DOHH2 (cell line): Measurements from ENCODE around the gene C1orf216.

Source experiments
- H3F3A ChIP-seq: fragments of 200-600 bp; sonication (generic), shearing (Covaris generic); 2 replicates; pipeline ENCODE4 v1.6.0; 2016; ENCODE audit warnings: antibody characterized with exemption, mild to moderate bottlenecking; ENCODE audit not compliant: control insufficient read depth, insufficient read depth
- H3K27ac ChIP-seq: fragments of 200-600 bp; sonication (generic); 2 replicates; pipeline ENCODE4 v1.5.1; 2014; ENCODE audit warnings: low read depth, mild to moderate bottlenecking, low read length, moderate library complexity
- H3K27me3 ChIP-seq: fragments of 200-600 bp; sonication (generic); 2 replicates; pipeline ENCODE4 v1.6.1; 2014; ENCODE audit warnings: mild to moderate bottlenecking, low read length, mixed read lengths; ENCODE audit not compliant: control insufficient read depth
- H3K36me3 ChIP-seq: fragments of 200-600 bp; sonication (generic); 2 replicates; pipeline ENCODE4 v1.6.1; 2014; ENCODE audit warnings: mild to moderate bottlenecking, low read length, moderate library complexity, mixed read lengths; ENCODE audit not compliant: control insufficient read depth
- H3K4me1 ChIP-seq: fragments of 200-600 bp; sonication (generic); 2 replicates; pipeline ENCODE4 v1.6.1; 2014; ENCODE audit warnings: mild to moderate bottlenecking, low read length, mixed read lengths; ENCODE audit not compliant: control insufficient read depth
- H3K4me2 ChIP-seq: fragments of 200-600 bp; sonication (generic); 2 replicates; pipeline ENCODE4 v1.6.0; 2014; ENCODE audit warnings: mild to moderate bottlenecking, low read length, moderate library complexity
- H3K4me3 ChIP-seq: fragments of 200-600 bp; sonication (generic); 2 replicates; pipeline ENCODE4 v1.5.1; 2014; ENCODE audit warnings: mild to moderate bottlenecking, low read length, mixed read lengths
- H3K79me2 ChIP-seq: fragments of 200-600 bp; sonication (generic); 2 replicates; pipeline ENCODE4 v1.6.1; 2014; ENCODE audit warnings: mild to moderate bottlenecking, low read length, mixed read lengths; ENCODE audit not compliant: control insufficient read depth
- H3K9me2 ChIP-seq: fragments of 200-600 bp; sonication (generic); replicated peaks from 2 replicates; pipeline ENCODE4 v1.6.1; 2014; ENCODE audit warnings: mild to moderate bottlenecking, low read length, mixed read lengths; ENCODE audit not compliant: control insufficient read depth
- H3K9me3 ChIP-seq: fragments of 200-600 bp; sonication (generic); 2 replicates; pipeline ENCODE4 v1.6.1; 2014; ENCODE audit warnings: antibody characterized with exemption, low read length, mixed read lengths; ENCODE audit not compliant: control insufficient read depth, insufficient read depth
- H4K20me1 ChIP-seq: fragments of 200-600 bp; sonication (generic); 2 replicates; pipeline ENCODE4 v1.6.0; 2014; ENCODE audit warnings: low read depth, mild to moderate bottlenecking, antibody characterized with exemption, low read length, moderate library complexity; ENCODE audit not compliant: control insufficient read depth, insufficient read depth
- CTCF ChIP-seq: fragments of 200-600 bp; sonication (generic); IDR thresholded peaks from one replicate; pipeline ENCODE4 v1.5.1; 2014; ENCODE audit warnings: antibody characterized with exemption, mild to moderate bottlenecking, low read depth, low read length; ENCODE audit not compliant: poor library complexity, severe bottlenecking
- EZH2phosphoT487 ChIP-seq: fragments of 200-600 bp; sonication (generic); IDR thresholded peaks from 2 replicates; pipeline ENCODE4 v1.6.1; 2017; ENCODE audit warnings: borderline replicate concordance, mild to moderate bottlenecking, antibody characterized with exemption, low read length, moderate library complexity, mixed read lengths

The C1orf216 gene

GRCh38 chr1:35708952-35709351 is 9.7 kb downstream of the C1orf216 start:
- no peaks in the 10 kb centered on the region for H4K20me1 ChIP-seq
- H3K4me2 ChIP-seq, result no peak overlapping the region
- no peak overlapping the region for H3K27ac ChIP-seq
- no peaks in the 10 kb centered on the region for H3K36me3 ChIP-seq
- TF ChIP-seq EZH2phosphoT487, result no peak
- no peak for TF ChIP-seq CTCF
- H3K9me3 ChIP-seq, result no peaks in the 10 kb centered on the region
- H3K27me3 ChIP-seq, result peaks cover 31% of the 10 kb centered on the region
- peaks cover 5% of the 10 kb centered on the region for H3K4me1 ChIP-seq
- H3F3A ChIP-seq, result no peaks in the 10 kb centered on the region
- H3K9me2 ChIP-seq, result no peaks in the 10 kb centered on the region
- no peaks in the 10 kb centered on the region for H3K79me2 ChIP-seq
- no peak overlapping the region for H3K4me3 ChIP-seq

- Histone ChIP-seq H3K9me3 (no peaks in the 10 kb centered on the region), H3K27me3 (peaks cover 31% of the 10 kb centered on the region), H3K79me2 (no peaks in the 10 kb centered on the region), H3K27ac (no peak overlapping the region), H4K20me1 (no peaks in the 10 kb centered on the region), H3K36me3 (no peaks in the 10 kb centered on the region), H3F3A (no peaks in the 10 kb centered on the region), H3K4me3 (no peak overlapping the region), H3K4me1 (peaks cover 5% of the 10 kb centered on the region), H3K9me2 (no peaks in the 10 kb centered on the region), H3K4me2 (peak overlapping the region; percentile 51; the same call in 1 of the 2 replicates)
- TF ChIP-seq CTCF, result no peak
- TF ChIP-seq EZH2phosphoT487, result no peak; the same call in 1 of the 2 replicates
These were observed 10.2 kb downstream of the C1orf216 start for GRCh38 chr1:35708441-35708921.

GRCh38 chr1:35707601-35708440 is 10.9 kb downstream of the C1orf216 start:
- no peaks in the 10 kb centered on the region for H3K9me2 ChIP-seq
- H3K27me3 ChIP-seq, result peaks cover 32% of the 10 kb centered on the region
- H3K9me3 ChIP-seq, result no peaks in the 10 kb centered on the region
- H3K36me3 ChIP-seq, result no peaks in the 10 kb centered on the region
- H3K4me1 ChIP-seq, result peaks cover 5% of the 10 kb centered on the region
- TF ChIP-seq CTCF, result no peak
- no peak for TF ChIP-seq EZH2phosphoT487
- H3K4me2 ChIP-seq, result peak overlapping the region; percentile 51
- H3K4me3 ChIP-seq, result peak overlapping the region; percentile 31
- no peaks in the 10 kb centered on the region for H3K79me2 ChIP-seq
- H4K20me1 ChIP-seq, result no peaks in the 10 kb centered on the region
- H3F3A ChIP-seq, result no peaks in the 10 kb centered on the region
- no peak overlapping the region for H3K27ac ChIP-seq
